ENCODE results near the gene FUS.
"Not testable (repeated sequence)": the region's sequence is repeated elsewhere in the genome, so short reads cannot be mapped to it uniquely, and the experiment has no call there.

FUS gene

GRCh38 chr16:31167315-31167714, 12.6 kb upstream of the FUS start:
- H3K4me1 Mint-ChIP-seq (ENCODE audit: low read depth) = no peaks in the 10 kb centered on the region
- H3K36me3 Mint-ChIP-seq (ENCODE audit: low read depth) = no peaks in the 10 kb centered on the region
- H3K27me3 Mint-ChIP-seq = no peaks in the 10 kb centered on the region
- H3K27ac Mint-ChIP-seq = no peak overlapping the region
- H3K4me3 Mint-ChIP-seq = no peak overlapping the region
- H3K9me3 Mint-ChIP-seq = no peaks in the 10 kb centered on the region

GRCh38 chr16:31168848-31169247, 11.1 kb upstream of the FUS start:
- Mint-ChIP-seq H3K27ac (no peak overlapping the region), H3K27me3 (no peaks in the 10 kb centered on the region), H3K4me1 (ENCODE audit: low read depth) (no peaks in the 10 kb centered on the region), H3K9me3 (no peaks in the 10 kb centered on the region), H3K4me3 (no peak overlapping the region), H3K36me3 (ENCODE audit: low read depth) (no peaks in the 10 kb centered on the region)

DNA sequence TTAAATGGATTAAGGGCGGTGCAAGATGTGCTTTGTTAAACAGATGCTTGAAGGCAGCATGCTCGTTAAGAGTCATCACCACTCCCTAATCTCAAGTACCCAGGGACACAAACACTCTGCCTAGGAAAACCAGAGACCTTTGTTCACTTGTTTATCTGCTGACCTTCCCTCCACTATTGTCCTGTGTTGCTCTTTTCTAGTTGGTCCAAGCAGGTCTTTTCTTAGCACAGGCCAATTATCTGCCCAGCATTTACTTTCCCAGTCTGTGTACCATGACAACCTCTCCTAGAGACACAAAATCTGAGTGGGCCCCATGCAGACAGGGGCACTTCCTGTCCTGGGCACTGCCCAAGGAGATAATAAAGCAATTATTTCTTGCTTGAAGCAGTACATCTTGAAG, 9.9 kb upstream of the FUS start:
- not testable (repeated sequence) for H3K9me3 Mint-ChIP-seq; H3K4me3 Mint-ChIP-seq; H3K27me3 Mint-ChIP-seq; H3K4me1 Mint-ChIP-seq (ENCODE audit: low read depth); H3K27ac Mint-ChIP-seq; H3K36me3 Mint-ChIP-seq (ENCODE audit: low read depth)

DNA sequence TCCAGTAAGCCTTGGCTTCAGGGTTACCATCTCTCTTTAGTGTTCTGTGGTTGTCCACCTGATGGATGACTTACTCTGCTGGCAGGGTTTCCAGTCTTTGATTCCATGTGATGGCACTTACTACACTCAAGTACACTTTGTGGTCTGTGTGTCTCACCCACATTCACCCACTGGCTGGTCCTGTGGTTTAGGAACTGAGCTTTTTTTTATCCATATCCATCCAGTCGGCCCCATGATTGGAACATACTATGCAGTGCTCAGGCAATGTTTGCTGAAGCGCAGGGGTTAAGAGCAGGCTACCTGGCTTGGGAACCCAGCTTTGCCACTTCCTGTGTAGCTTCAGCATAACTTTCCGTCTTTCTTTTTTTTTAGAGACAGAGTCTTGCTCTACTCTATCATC, 2.8 kb upstream of the FUS start:
- H3K9me3 Mint-ChIP-seq = no peaks in the 10 kb centered on the region
- H3K4me3 Mint-ChIP-seq = peak overlapping the region; percentile 15
- H3K4me1 Mint-ChIP-seq (ENCODE audit: low read depth) = peaks cover 43% of the 10 kb centered on the region
- H3K36me3 Mint-ChIP-seq (ENCODE audit: low read depth) = peaks cover 21% of the 10 kb centered on the region
- no peaks in the 10 kb centered on the region for H3K27me3 Mint-ChIP-seq
- peak overlapping the region; percentile 71 for H3K27ac Mint-ChIP-seq

DNA sequence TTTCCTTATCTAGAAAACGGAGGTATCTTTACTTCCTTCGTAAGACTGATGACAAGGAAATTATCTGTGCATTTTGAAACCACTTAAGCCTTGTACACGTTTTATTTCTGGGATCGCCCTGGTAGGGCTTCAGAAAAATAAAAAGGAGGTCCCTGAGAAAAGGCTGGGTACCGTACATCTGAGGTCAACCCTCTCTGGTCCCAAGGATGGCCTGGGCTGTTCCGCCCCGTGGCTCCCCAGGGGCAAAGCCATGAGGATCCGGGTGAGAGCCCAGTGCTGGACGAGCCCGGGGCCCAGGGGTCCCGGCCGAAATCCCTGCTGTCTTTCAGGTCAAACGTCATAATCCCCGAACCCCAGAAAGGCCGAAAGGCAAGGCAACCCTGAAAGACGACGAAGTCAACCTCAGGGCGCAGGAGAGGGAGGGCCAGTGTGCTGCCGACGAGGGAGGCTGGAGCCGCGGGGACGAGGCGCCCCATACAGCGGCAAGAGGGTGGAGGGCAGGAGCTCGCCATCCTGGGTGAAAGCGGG, 656 bp upstream of the FUS start:
- Mint-ChIP-seq H3K27ac (peak overlapping the region; percentile 99), H3K27me3 (no peaks in the 10 kb centered on the region), H3K4me1 (ENCODE audit: low read depth) (peaks cover 64% of the 10 kb centered on the region), H3K36me3 (ENCODE audit: low read depth) (peaks cover 42% of the 10 kb centered on the region), H3K4me3 (peak overlapping the region; percentile 91), H3K9me3 (no peaks in the 10 kb centered on the region)

DNA sequence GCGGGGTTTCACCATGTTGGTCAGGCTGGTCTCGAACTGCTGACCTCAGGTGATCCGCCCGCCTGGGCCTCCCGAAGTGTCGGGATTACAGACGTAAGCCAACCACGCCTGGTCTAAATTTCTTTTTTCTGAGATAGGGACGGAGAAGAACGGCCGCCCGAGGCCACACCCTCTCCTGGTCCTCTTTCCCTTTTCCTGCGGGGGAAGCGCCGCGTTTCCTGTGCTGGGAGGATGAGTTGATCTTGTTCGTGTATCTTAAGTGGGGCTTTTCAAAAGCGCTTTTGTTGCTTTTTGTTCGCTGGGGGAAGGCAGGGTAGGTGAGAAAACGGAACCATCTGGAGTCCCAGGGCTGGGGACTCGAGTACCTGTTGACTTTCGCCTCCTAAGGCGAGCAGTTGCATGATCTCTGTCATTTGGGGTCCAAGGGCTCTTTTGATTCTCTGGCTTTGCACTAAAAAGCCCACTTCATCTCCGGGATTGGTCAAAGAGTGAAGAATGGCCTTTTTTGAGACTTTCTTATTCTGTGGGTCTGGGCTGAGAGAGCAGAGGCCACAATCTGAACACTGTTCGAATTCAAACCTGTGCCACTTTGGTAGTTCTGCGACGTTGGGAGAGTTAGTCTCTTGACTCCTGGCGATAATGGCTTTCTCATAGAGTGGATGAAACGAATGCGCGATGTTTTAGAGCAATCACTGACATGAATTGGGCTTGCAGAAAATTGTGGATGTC, 1.3 kb downstream of the FUS start:
- Mint-ChIP-seq H3K4me1 (ENCODE audit: low read depth) (peaks cover 83% of the 10 kb centered on the region), H3K27me3 (no peaks in the 10 kb centered on the region), H3K27ac (peak overlapping the region; percentile 99), H3K4me3 (peak overlapping the region; percentile 91), H3K9me3 (no peaks in the 10 kb centered on the region), H3K36me3 (ENCODE audit: low read depth) (peaks cover 62% of the 10 kb centered on the region)

DNA sequence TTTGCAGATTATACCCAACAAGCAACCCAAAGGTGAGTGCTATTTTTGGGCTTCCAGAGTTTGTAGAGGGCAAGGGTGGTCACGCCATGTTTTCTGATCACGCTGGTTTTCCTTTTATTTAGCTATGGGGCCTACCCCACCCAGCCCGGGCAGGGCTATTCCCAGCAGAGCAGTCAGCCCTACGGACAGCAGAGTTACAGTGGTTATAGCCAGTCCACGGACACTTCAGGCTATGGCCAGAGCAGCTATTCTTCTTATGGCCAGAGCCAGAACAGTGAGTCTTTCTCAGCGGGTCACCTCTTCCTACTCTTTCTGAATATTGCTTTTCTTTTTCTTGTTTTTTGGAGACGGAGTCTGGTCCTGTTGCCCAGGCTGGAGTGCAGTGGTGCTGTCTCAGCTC, 2.5 kb downstream of the FUS start:
- no peaks in the 10 kb centered on the region for H3K27me3 Mint-ChIP-seq
- H3K9me3 Mint-ChIP-seq = no peaks in the 10 kb centered on the region
- H3K36me3 Mint-ChIP-seq (ENCODE audit: low read depth) = peaks cover 73% of the 10 kb centered on the region
- H3K27ac Mint-ChIP-seq = peak overlapping the region; percentile 99
- peaks cover 84% of the 10 kb centered on the region for H3K4me1 Mint-ChIP-seq (ENCODE audit: low read depth)
- peak overlapping the region; percentile 91 for H3K4me3 Mint-ChIP-seq

- H3K36me3 Mint-ChIP-seq (ENCODE audit: low read depth) = peaks cover 83% of the 10 kb centered on the region
- H3K4me3 Mint-ChIP-seq = peak overlapping the region; percentile 91
- peak overlapping the region; percentile 99 for H3K27ac Mint-ChIP-seq
- peaks cover 84% of the 10 kb centered on the region for H3K4me1 Mint-ChIP-seq (ENCODE audit: low read depth)
- no peaks in the 10 kb centered on the region for H3K27me3 Mint-ChIP-seq
- no peaks in the 10 kb centered on the region for H3K9me3 Mint-ChIP-seq
These were observed 3.8 kb downstream of the FUS start for GRCh38 chr16:31183432-31184428.

DNA sequence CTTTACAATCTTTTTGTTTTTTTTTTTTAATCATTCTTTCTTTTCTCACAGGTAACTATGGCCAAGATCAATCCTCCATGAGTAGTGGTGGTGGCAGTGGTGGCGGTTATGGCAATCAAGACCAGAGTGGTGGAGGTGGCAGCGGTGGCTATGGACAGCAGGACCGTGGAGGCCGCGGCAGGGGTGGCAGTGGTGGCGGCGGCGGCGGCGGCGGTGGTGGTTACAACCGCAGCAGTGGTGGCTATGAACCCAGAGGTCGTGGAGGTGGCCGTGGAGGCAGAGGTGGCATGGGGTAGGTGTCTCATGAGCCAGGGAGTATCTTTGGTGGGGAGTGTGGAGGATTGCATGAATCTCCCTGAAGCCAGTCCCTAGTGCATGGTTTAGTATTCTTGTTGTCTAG, 4.9 kb downstream of the FUS start:
- H3K4me3 Mint-ChIP-seq = peak overlapping the region; percentile 52

GRCh38 chr16:31185339-31185738, 5.4 kb downstream of the FUS start:
- Mint-ChIP-seq H3K9me3 (no peaks in the 10 kb centered on the region), H3K27ac (peak overlapping the region; percentile 78), H3K4me1 (ENCODE audit: low read depth) (peaks cover 89% of the 10 kb centered on the region), H3K36me3 (ENCODE audit: low read depth) (peaks cover 99% of the 10 kb centered on the region), H3K27me3 (no peaks in the 10 kb centered on the region), H3K4me3 (peak overlapping the region; percentile 52)

More for the DNA sequence above, 4.9 kb downstream of the FUS start:
- no peaks in the 10 kb centered on the region for H3K27me3 Mint-ChIP-seq
- H3K4me1 Mint-ChIP-seq (ENCODE audit: low read depth) = peaks cover 87% of the 10 kb centered on the region
- peak overlapping the region; percentile 78 for H3K27ac Mint-ChIP-seq
- H3K9me3 Mint-ChIP-seq = no peaks in the 10 kb centered on the region
- peaks cover 95% of the 10 kb centered on the region for H3K36me3 Mint-ChIP-seq (ENCODE audit: low read depth)

DNA sequence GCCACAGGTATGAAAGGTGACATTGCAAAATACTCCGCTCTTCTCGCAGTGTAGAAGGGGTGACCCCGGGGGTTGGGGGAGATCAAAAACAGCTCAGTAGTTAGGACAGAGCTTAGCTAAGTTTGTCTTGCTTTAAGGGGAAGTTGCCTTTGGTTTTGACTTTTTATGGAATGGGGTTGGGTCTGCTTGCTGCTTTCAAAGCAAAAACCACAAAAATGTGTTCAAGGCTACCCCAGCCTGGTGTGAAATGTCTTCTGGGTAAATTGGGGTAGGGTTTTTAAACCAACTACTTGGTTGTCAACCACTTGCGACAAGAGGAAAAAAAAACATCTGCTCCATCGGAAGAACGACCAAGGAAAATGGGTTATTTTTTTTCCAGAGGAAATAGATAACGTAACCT, 6.2 kb downstream of the FUS start:
- H3K4me3 Mint-ChIP-seq = peak overlapping the region; percentile 47
- no peaks in the 10 kb centered on the region for H3K27me3 Mint-ChIP-seq
- H3K9me3 Mint-ChIP-seq = no peaks in the 10 kb centered on the region
- H3K4me1 Mint-ChIP-seq (ENCODE audit: low read depth) = peaks cover 95% of the 10 kb centered on the region
- H3K36me3 Mint-ChIP-seq (ENCODE audit: low read depth) = peaks cover 100% of the 10 kb centered on the region
- H3K27ac Mint-ChIP-seq = peak overlapping the region; percentile 78

GRCh38 chr16:31186930-31187807, 7.2 kb downstream of the FUS start:
- no peaks in the 10 kb centered on the region for H3K27me3 Mint-ChIP-seq
- peak overlapping the region; percentile 35 for H3K4me3 Mint-ChIP-seq
- peaks cover 95% of the 10 kb centered on the region for H3K4me1 Mint-ChIP-seq (ENCODE audit: low read depth)
- H3K27ac Mint-ChIP-seq = peak overlapping the region; percentile 78
- H3K36me3 Mint-ChIP-seq (ENCODE audit: low read depth) = peaks cover 100% of the 10 kb centered on the region
- no peaks in the 10 kb centered on the region for H3K9me3 Mint-ChIP-seq

- Mint-ChIP-seq H3K4me3 (no peak overlapping the region), H3K36me3 (ENCODE audit: low read depth) (peaks cover 98% of the 10 kb centered on the region), H3K9me3 (no peaks in the 10 kb centered on the region), H3K27ac (peak overlapping the region; percentile 34), H3K4me1 (ENCODE audit: low read depth) (peaks cover 91% of the 10 kb centered on the region), H3K27me3 (no peaks in the 10 kb centered on the region)
These were observed 7.9 kb downstream of the FUS start for GRCh38 chr16:31187808-31188189.

Data from stimulated activated naive CD8-positive, alpha-beta T cell treated with anti-CD3 and anti-CD28 coated beads, Interleukin-15, Interleukin-2, amounts not matched to agents 100 ng/mL and 50 ng/mL, for 24 hours (primary cell).